SK-N-SH (cell line): Measurements from ENCODE around the gene NLRP9. TPM values are rescaled to one million over a fixed set of nuclear protein-coding genes. Genes with fewer than 3 reads are reported as not detected.

Experiments
- CTCF ChIA-PET: fragments of 300-600, 350-600 bp; formaldehyde crosslinking; extraction: SDS; loops from one replicate; lab custom pipeline; 2021; lab: Yijun Ruan, JAX
- POLR2A ChIA-PET: fragments of 350-600 bp; sonication (Branson Sonifier 250); formaldehyde crosslinking; extraction: SDS; loops from one replicate; lab custom pipeline; 2020; ENCODE audit warnings: antibody characterized with exemption, inconsistent platforms; lab: Yijun Ruan, JAX
- DNase-seq: peaks from one replicate; pipeline ENCODE4 v3.0.0; 2012
- H2AFZ ChIP-seq: fragments of 200-600 bp; sonication (generic); 2 replicates; pipeline ENCODE4 v1.8.1; 2016; ENCODE audit warnings: antibody characterized with exemption, mild to moderate bottlenecking, low read depth
- H3F3A ChIP-seq: fragments of 200-600 bp; sonication (generic); replicated peaks from 2 replicates; pipeline ENCODE3; 2016; ENCODE audit warnings: antibody characterized with exemption, mild to moderate bottlenecking; ENCODE audit not compliant: insufficient read depth
- H3K27ac ChIP-seq, 2 experiments: fragments of 200-500 bp in 1 of 2; fragments of 200-600 bp in 1 of 2; sonication (Bioruptor generic) in 1 of 2; sonication (generic), shearing (Covaris generic) in 1 of 2; 2 replicates each; pipeline versions ENCODE4 v1.5.1 to v1.6.1; 2014 to 2016; ENCODE audit warnings: low read depth in 2 of 2, inconsistent platforms in 1 of 2, low read length in 1 of 2, mild to moderate bottlenecking in 1 of 2, mixed read lengths in 1 of 2
- H3K27me3 ChIP-seq: fragments of 200-600 bp; sonication (generic), shearing (Covaris generic); 2 replicates; pipeline ENCODE4 v1.6.1; 2016; ENCODE audit warnings: mixed run types; ENCODE audit not compliant: insufficient read depth
- H3K36me3 ChIP-seq, 2 experiments: fragments of 200-500 bp in 1 of 2; fragments of 200-600 bp in 1 of 2; sonication (Bioruptor generic) in 1 of 2; sonication (generic) in 1 of 2; replicated peaks in 1 of 2; 2 replicates each; pipeline versions ENCODE3 to v1.5.1; 2014 to 2016; ENCODE audit warnings: low read length in 1 of 2, mild to moderate bottlenecking in 1 of 2; ENCODE audit not compliant: insufficient read depth in 2 of 2, control insufficient read depth in 1 of 2
- H3K4me1 ChIP-seq, 2 experiments: fragments of 200-500 bp in 1 of 2; fragments of 200-600 bp in 1 of 2; sonication (Bioruptor generic) in 1 of 2; sonication (generic), shearing (Covaris generic) in 1 of 2; 2 replicates each; pipeline versions ENCODE4 v1.5.1 to v1.6.1; 2014 to 2016; ENCODE audit warnings: low read depth in 1 of 2, low read length in 1 of 2, mixed run types in 1 of 2; ENCODE audit not compliant: insufficient read depth in 2 of 2, control insufficient read depth in 1 of 2
- H3K4me2 ChIP-seq: fragments of 200-600 bp; sonication (generic), shearing (Covaris generic); 2 replicates; pipeline ENCODE4 v1.6.1; 2017; ENCODE audit warnings: mixed run types
- H3K4me3 ChIP-seq, 2 experiments: fragments of 200-500 bp in 1 of 2; fragments of 200-600 bp in 1 of 2; sonication (Bioruptor generic) in 1 of 2; sonication (generic), shearing (Covaris generic) in 1 of 2; 2 replicates each; pipeline versions ENCODE4 v1.5.1 to v1.8.1; 2014 to 2016; ENCODE audit warnings: low read depth in 2 of 2, inconsistent platforms in 1 of 2, low read length in 1 of 2, mild to moderate bottlenecking in 1 of 2, mixed read lengths in 1 of 2, moderate library complexity in 1 of 2
- H3K79me2 ChIP-seq: fragments of 200-600 bp; sonication (generic); 2 replicates; pipeline ENCODE4 v1.8.1; 2017; ENCODE audit warnings: mild to moderate bottlenecking; ENCODE audit not compliant: insufficient read depth
- H3K9ac ChIP-seq: fragments of 200-600 bp; sonication (generic); 2 replicates; pipeline ENCODE4 v1.6.1; 2017; ENCODE audit warnings: mixed run types
- H3K9me2 ChIP-seq: fragments of 200-600 bp; sonication (generic); 2 replicates; pipeline ENCODE4 v1.6.1; 2017; ENCODE audit warnings: mixed run types
- H3K9me3 ChIP-seq: fragments of 200-600 bp; sonication (generic); 2 replicates; pipeline ENCODE4 v1.6.1; 2017; ENCODE audit warnings: mixed run types, mild to moderate bottlenecking, moderate library complexity
- H4K20me1 ChIP-seq: fragments of 200-600 bp; sonication (generic); 2 replicates; pipeline ENCODE4 v1.6.1; 2017; ENCODE audit warnings: mild to moderate bottlenecking, mixed run types; ENCODE audit not compliant: insufficient read depth
- NFIC ChIP-seq: IDR thresholded peaks from 2 replicates; pipeline ENCODE4 v1.4.0; 2012; ENCODE audit warnings: borderline replicate concordance
- RAD21 ChIP-seq: IDR thresholded peaks from 2 replicates; pipeline ENCODE4 v1.6.1; 2012; ENCODE audit warnings: mild to moderate bottlenecking, low read length
- TEAD4 ChIP-seq: IDR thresholded peaks from 2 replicates; pipeline ENCODE4 v1.4.0; 2012; ENCODE audit warnings: mild to moderate bottlenecking, borderline replicate concordance; ENCODE audit not compliant: insufficient read depth
- WGBS: methylation state at CpG from one replicate; pipeline ENCODE4 v1.1.6; 2017; ENCODE audit warnings: low lambda C conversion rate; 5-methylcytosine and 5-hydroxymethylcytosine counted together
- polyA plus RNA-seq, 3 experiments: library from polyadenylated mRNA; depleted of rRNA; stranded (reverse); fragments of >200 nt; gene quantifications; 2 replicates each; pipeline ENCODE4 v1.2.3, GENCODE V29; 2012
- TF ChIP-seq, protein P1 (sequence below): IDR thresholded peaks from 2 replicates; pipeline ENCODE4 v1.6.1; 2012; ENCODE audit warnings: mild to moderate bottlenecking, low read depth, low read length, moderate library complexity

Gene NLRP9
- polyA plus RNA-seq, 1 of the 3 experiments (the other 2 are of a cell fraction) = not detected

DNA sequence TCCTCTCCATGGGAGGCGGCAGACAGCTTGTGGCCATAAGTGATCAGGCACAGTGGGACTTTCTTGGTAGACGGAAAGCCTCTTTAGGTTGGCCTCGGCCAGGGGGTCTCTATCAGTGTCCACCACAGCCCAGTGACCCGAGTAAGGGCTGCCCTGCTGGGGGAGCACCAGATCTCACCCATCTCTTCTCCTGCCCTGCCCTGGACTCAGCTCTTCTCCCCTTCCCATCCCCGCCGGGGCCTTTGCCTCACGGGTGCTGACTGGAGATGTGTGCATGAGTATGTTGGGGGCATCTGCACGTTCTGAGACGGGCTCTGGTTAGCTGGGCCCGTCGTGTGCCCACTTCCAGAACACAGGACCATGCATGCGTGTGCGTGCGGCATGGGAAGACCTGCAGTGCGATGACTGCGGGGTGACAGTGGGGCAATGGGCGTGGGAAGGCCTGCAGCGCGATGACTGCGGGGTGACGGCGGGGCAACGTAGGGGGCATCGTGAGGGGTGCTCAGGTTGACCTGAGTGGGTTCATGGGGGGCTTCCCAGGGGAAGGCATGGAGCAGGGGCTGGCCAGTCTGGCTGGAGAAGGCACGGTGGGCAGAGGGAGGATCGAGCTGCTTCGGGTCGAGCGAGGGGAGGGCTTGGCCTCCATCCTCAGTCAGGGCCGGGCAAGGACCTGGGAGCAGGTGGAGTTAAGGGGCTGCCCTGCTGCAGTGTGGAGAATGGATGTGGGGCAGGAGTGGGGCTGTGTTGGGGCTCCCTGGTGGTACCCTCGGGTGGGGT, 47.2 kb downstream of the NLRP9 start:
- no peaks in the 10 kb centered on the region for H3K27me3 ChIP-seq
- H3K4me3 ChIP-seq = no peak overlapping the region
- H2AFZ ChIP-seq = no peak overlapping the region
- H3K9me2 ChIP-seq = no peaks in the 10 kb centered on the region
- no peak overlapping the region for H3K4me2 ChIP-seq
- no peaks in the 10 kb centered on the region for H3K4me1 ChIP-seq
- H4K20me1 ChIP-seq = peaks cover 23% of the 10 kb centered on the region
- TF ChIP-seq, protein P1, sequence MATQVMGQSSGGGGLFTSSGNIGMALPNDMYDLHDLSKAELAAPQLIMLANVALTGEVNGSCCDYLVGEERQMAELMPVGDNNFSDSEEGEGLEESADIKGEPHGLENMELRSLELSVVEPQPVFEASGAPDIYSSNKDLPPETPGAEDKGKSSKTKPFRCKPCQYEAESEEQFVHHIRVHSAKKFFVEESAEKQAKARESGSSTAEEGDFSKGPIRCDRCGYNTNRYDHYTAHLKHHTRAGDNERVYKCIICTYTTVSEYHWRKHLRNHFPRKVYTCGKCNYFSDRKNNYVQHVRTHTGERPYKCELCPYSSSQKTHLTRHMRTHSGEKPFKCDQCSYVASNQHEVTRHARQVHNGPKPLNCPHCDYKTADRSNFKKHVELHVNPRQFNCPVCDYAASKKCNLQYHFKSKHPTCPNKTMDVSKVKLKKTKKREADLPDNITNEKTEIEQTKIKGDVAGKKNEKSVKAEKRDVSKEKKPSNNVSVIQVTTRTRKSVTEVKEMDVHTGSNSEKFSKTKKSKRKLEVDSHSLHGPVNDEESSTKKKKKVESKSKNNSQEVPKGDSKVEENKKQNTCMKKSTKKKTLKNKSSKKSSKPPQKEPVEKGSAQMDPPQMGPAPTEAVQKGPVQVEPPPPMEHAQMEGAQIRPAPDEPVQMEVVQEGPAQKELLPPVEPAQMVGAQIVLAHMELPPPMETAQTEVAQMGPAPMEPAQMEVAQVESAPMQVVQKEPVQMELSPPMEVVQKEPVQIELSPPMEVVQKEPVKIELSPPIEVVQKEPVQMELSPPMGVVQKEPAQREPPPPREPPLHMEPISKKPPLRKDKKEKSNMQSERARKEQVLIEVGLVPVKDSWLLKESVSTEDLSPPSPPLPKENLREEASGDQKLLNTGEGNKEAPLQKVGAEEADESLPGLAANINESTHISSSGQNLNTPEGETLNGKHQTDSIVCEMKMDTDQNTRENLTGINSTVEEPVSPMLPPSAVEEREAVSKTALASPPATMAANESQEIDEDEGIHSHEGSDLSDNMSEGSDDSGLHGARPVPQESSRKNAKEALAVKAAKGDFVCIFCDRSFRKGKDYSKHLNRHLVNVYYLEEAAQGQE = no peak
- POLR2A ChIA-PET = no interaction called here
- no peaks in the 10 kb centered on the region for H3F3A ChIP-seq
- peaks cover 0 to 65% of the 10 kb centered on the region in 2 experiments for H3K36me3 ChIP-seq
- 97% methylated on average over 30 of the region's 31 CpGs for WGBS
- CTCF ChIA-PET = interaction anchor here (1.1 kb wide), 1 partner anchor 13 kb away, joined by 3 read pairs; no protein-coding TSS in a partner anchor
- H3K79me2 ChIP-seq = peaks cover 8% of the 10 kb centered on the region; the same call in 1 of the 2 replicates
- H3K9me3 ChIP-seq = no peaks in the 10 kb centered on the region
- no peak for DNase-seq
- H3K9ac ChIP-seq = no peak overlapping the region
- H3K27ac ChIP-seq = no peak overlapping the region

DNA sequence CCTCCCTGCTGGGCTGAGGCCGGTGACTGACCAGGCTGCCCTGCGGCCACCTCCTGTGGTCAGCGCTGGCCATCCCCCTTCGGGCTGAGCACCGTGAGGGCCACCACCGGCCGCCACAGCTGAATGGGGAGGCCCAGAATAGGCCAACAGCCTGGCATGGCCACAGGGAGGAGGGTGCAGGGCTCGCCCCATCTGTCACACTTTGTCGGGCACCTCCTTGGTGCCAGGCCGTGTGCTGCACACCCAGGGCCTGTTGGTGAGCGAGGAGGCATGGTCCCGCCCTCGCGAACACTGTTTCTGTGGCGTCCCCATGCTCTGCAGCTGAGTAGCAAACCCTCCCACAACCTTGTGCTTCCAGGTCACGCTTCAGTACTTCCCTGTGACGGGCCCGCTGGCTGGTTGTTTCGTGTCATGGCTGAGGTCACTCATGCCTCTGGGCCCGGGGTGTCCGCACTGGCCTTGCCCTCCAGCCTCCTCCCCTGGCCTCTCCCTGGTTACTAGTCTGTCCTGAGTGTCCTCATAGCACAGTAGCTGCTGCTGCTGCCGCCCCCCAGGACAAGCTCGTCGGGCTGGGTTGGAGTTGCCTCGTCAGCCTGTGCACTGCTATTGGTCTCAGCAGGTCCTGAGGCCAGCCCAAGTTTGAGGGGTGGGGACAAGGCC, 48.0 kb downstream of the NLRP9 start:
- Histone ChIP-seq H2AFZ (no peak overlapping the region), H3K9me2 (no peaks in the 10 kb centered on the region), H3K27me3 (no peaks in the 10 kb centered on the region), H3K27ac (no peak overlapping the region), H3K4me1 (no peaks in the 10 kb centered on the region), H3F3A (no peaks in the 10 kb centered on the region), H3K9ac (no peak overlapping the region), H3K79me2 (peaks cover 14% of the 10 kb centered on the region; the same call in 1 of the 2 replicates), H4K20me1 (peaks cover 29% of the 10 kb centered on the region), H3K36me3 (peaks cover 0 to 65% of the 10 kb centered on the region in 2 experiments), H3K4me2 (no peak overlapping the region), H3K4me3 (no peak overlapping the region), H3K9me3 (no peaks in the 10 kb centered on the region)
- TF ChIP-seq RAD21 = no peak
- TF ChIP-seq NFIC = no peak
- no peak for TF ChIP-seq TEAD4
- DNase-seq = no peak
- 100% methylated on average over 2 of the region's 25 CpGs for WGBS
- CTCF ChIA-PET = no interaction called here
- POLR2A ChIA-PET = no interaction called here
